HCT116 (cell line): Measurements from ENCODE around the gene SLC25A41.

Experiments
- CTCF ChIP-seq, 3 experiments: fragments of 200-600 bp in 1 of 3; sonication (generic) in 1 of 3; IDR thresholded peaks in 2 of 3; conservative IDR thresholded peaks in 1 of 3; 2 replicates each; pipeline ENCODE4 v1.5.1; 2012 to 2017; ENCODE audit warnings: low read depth in 2 of 3, low read length in 2 of 3, antibody characterized with exemption in 1 of 3, borderline replicate concordance in 1 of 3, control low read depth in 1 of 3, mild to moderate bottlenecking in 1 of 3, mixed read lengths in 1 of 3, mixed run types in 1 of 3, moderate library complexity in 1 of 3; ENCODE audit not compliant: insufficient read depth in 1 of 3
- EZH2phosphoT487 ChIP-seq: fragments of 200-600 bp; IDR thresholded peaks from 2 replicates; pipeline ENCODE4 v1.6.1; 2018; ENCODE audit warnings: antibody characterized with exemption, borderline replicate concordance
- POLR2A ChIP-seq: IDR thresholded peaks from 2 replicates; pipeline ENCODE4 v1.7.0; 2011; ENCODE audit warnings: borderline replicate concordance; ENCODE audit not compliant: insufficient read depth, insufficient read length; ENCODE audit errors: extremely low read depth
- ZNF274 ChIP-seq: fragments of 200-500 bp; sonication (Bioruptor generic); IDR thresholded peaks from 2 replicates; pipeline ENCODE4 v1.6.1; 2014; ENCODE audit warnings: mild to moderate bottlenecking, low read depth, low read length, inconsistent platforms

- TF ChIP-seq CTCF (IDR thresholded peaks at IDR 0.05 in 2 of 3, conservative IDR thresholded peaks at IDR 0.05 in 1 of 3; ENCODE audit: borderline replicate concordance in 1 of 3, insufficient read depth in 1 of 3, low read depth in 2 of 3, low read length in 2 of 3) (no peak), EZH2phosphoT487 (no peak), POLR2A (no peak), ZNF274 (no peak)
Observed at GRCh38 chr19:6416658-6417405, 16.7 kb downstream of the SLC25A41 start.
